ENCODE data around the gene AMOTL1. TPM values are rescaled to one million over a fixed set of nuclear protein-coding genes. Genes with fewer than 3 reads are reported as not detected.
A peak's percentile ranks its signal among the peaks of the same experiment; 100 is the strongest.
"Not testable (repeated sequence)": the region's sequence is repeated elsewhere in the genome, so short reads cannot be mapped to it uniquely, and the experiment has no call there.

AMOTL1 gene
- total RNA-seq, 2 donors from 2014 or later, result 0.06 to 0.34 TPM

DNA sequence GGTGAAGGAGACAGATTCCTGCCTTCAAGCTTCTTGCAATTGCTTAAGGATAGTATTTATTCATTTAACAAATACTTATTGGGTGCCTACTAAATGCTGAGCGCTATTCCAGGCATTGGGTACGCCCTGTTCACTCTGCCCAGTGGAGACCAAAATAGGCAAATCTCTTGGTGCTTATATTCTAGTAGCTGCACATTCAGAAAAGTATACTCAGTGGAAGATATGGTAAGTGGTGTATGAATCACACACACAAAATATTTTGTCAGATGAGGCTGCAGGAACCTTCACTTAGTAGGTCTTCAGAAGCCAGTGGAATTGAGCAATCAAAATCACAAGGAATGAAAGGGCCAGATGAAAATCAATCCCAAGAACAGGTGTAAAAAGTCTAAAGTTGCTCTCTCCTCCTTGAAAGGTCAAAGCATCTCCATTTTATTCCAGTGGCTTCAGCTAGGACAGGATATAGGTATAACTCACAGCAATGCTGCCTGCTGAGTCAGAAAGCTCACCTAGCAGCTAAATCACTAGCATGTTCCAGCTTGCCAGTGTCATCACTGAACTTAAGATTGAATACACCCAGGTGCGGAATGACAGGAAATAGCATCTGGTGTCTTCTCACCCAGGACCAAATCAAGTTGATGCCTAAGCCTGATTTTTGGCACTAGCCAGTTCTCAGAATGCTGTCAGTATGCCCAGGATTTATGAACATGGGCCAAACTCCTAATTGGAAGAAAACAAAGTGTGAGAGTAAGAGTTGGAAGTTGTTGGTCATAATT is 83.9 kb downstream of the AMOTL1 start:
- Mint-ChIP-seq H3K4me1 (no peaks in the 10 kb centered on the region), H3K36me3 (ENCODE audit: low read depth) (no peaks in the 10 kb centered on the region), H3K4me3 (no peak overlapping the region), H3K27me3 (peaks cover 12% of the 10 kb centered on the region), H3K27ac (no peak overlapping the region), H3K9me3 (no peaks in the 10 kb centered on the region)
- no peak for ATAC-seq (replicated peaks)

DNA sequence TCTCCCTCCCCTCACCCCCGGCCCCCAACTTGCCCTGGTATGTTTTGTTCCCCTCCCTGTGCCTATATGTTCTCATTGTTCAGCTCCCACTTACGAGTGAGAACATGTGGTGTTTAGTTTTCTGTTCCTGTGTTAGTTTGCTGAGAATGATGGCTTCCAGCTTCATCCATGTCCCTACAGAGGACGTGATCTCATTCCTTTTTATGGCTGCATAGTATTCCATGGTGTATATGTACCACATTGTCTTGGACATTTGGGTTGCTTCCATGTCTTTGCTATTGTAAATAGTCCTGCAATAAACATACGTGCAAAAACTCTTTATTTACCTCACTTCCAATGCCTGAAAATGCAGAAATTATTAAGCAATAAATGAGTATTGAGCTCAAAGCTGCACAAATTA is 85.1 kb downstream of the AMOTL1 start:
- not testable (repeated sequence) for H3K36me3 Mint-ChIP-seq (ENCODE audit: low read depth); ATAC-seq (replicated peaks); H3K4me3 Mint-ChIP-seq; H3K27ac Mint-ChIP-seq; H3K9me3 Mint-ChIP-seq; H3K4me1 Mint-ChIP-seq
- peaks cover 16% of the 10 kb centered on the region for H3K27me3 Mint-ChIP-seq

DNA sequence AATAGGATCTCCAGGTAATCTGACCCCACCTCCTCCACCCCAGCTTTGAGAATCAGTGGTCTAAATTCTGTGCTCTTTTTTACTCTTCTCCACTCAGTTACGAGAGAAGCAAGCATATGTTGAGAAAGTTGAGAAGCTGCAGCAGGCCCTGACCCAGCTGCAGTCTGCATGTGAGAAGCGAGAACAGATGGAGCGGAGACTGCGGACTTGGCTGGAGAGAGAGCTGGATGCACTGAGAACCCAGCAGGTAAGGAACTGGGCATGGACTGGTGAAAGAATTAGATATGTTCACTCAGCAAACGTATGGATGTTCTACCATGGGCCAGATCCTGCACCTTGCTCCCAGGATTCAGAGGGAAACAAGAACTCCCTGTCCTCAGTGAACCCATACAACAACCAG is 85.7 kb downstream of the AMOTL1 start:
- no peaks in the 10 kb centered on the region for H3K4me1 Mint-ChIP-seq

DNA sequence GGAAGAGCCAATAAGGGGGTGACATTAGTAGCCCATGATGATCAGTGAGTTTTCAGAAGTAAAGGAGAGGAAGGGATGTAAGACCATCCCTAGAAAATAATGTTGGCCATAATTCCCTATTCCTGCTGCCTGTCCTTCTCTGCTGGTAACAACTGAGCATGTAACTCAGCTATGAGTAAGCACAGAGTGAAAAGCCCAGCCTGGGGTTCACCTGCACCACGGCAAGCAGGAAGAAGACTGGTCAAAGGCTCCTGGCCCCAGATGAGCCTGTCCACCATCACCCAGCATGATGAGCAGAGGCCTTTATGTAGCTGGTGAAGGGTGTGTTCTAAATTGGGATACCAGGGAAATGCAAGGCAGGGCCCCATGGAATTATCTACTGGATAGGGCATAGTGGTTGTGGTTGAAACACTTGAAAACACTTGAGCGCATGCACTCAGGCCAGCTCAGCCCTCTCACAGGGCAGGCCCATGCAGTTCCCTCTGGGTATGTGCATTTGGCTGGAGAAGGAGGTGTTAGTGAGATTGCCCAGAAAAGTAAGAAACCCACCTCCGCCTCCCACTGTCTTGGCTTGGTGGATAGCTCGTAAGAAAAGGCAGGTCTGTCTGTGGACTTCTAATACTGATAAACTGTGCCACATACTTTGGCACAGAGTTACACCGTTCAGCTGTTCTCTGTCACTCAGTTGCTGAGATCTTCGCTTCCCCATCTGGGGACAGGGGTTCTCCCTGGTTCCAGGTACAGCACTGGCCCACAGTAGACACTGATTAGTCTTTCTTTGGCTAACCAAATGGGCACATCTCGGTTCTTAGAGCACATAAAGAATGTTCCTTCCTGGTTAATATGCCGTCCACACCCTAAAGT is 86.8 kb downstream of the AMOTL1 start:
- ATAC-seq (replicated peaks), result no peak
- peaks cover 13% of the 10 kb centered on the region for H3K27me3 Mint-ChIP-seq
- H3K4me3 Mint-ChIP-seq, result no peak overlapping the region
- no peaks in the 10 kb centered on the region for H3K9me3 Mint-ChIP-seq
- H3K36me3 Mint-ChIP-seq (ENCODE audit: low read depth), result no peaks in the 10 kb centered on the region
- H3K4me1 Mint-ChIP-seq, result no peaks in the 10 kb centered on the region
- H3K27ac Mint-ChIP-seq, result no peak overlapping the region

More for the DNA sequence above, 85.7 kb downstream of the AMOTL1 start:
- ATAC-seq (replicated peaks), result no peak
- Mint-ChIP-seq H3K4me3 (no peak overlapping the region), H3K9me3 (no peaks in the 10 kb centered on the region), H3K27me3 (peaks cover 16% of the 10 kb centered on the region), H3K27ac (no peak overlapping the region), H3K36me3 (ENCODE audit: low read depth) (no peaks in the 10 kb centered on the region)

DNA sequence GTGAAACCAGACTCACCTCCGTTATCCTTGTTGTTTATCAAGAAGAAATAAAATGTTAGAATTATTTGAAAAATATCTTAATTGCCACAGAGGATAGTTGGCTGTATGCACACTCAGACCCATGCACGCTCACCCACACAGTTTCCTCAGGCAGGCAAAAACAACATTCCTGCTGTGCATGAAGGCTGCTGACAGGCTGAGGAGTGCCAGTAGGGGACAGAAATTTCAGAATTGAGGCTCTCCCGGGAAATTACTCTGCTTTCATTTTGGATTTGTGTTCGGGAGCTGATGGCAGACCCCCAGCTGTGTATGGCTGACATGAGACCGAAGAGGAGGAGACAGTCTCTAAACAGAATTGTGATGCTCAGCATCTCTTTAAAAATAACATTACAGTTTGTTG is 87.5 kb downstream of the AMOTL1 start:
- H3K27me3 Mint-ChIP-seq, result peaks cover 12% of the 10 kb centered on the region
- H3K27ac Mint-ChIP-seq, result no peak overlapping the region
- no peaks in the 10 kb centered on the region for H3K36me3 Mint-ChIP-seq (ENCODE audit: low read depth)
- ATAC-seq (replicated peaks), result no peak
- no peaks in the 10 kb centered on the region for H3K9me3 Mint-ChIP-seq
- H3K4me1 Mint-ChIP-seq, result no peaks in the 10 kb centered on the region
- H3K4me3 Mint-ChIP-seq, result no peak overlapping the region

DNA sequence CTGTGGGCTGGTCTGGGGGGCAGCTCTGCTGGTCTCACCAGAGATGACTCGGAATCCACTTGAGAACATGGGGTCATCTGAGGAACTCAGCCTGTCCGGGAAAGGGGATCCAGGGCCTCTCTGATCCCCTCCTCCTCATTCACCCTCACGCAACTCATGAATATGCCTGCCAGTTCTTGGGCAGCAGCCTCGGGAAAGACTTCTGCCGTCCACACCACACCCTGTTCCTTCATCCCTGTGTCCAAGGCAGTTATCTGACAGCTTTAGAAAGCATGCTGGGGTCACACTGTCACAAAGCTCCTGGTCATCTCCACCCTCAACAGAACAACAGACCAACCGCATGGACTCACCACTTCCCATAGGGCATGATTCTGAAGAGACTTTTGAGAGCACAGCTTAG is 88.3 kb downstream of the AMOTL1 start:
- peaks cover 12% of the 10 kb centered on the region for H3K27me3 Mint-ChIP-seq
- no peak for ATAC-seq (replicated peaks)
- H3K4me1 Mint-ChIP-seq, result no peaks in the 10 kb centered on the region
- no peak overlapping the region for H3K4me3 Mint-ChIP-seq
- no peak overlapping the region for H3K27ac Mint-ChIP-seq
- H3K9me3 Mint-ChIP-seq, result no peaks in the 10 kb centered on the region
- H3K36me3 Mint-ChIP-seq (ENCODE audit: low read depth), result no peaks in the 10 kb centered on the region

DNA sequence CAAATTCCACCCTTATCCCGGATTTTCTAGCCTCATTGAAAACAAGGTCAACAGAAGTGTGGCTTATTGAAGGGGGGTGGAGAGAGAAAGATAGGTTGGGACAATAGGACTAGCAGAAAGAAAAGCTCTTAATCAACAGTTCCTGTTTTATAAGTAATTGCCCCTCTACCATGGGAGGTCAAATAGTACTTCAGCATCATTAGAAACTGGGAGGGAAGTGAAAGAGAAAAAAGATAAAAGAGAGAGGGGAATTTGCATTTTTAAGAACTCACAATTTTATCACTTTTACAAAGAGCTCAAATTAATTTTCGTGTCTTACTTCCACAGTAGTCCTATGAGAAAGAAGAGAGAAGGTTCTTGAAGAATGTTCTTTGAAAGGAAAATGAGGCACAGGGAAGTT is 89.2 kb downstream of the AMOTL1 start:
- Mint-ChIP-seq H3K9me3 (no peaks in the 10 kb centered on the region), H3K27ac (no peak overlapping the region), H3K27me3 (peaks cover 12% of the 10 kb centered on the region), H3K4me1 (no peaks in the 10 kb centered on the region), H3K4me3 (no peak overlapping the region), H3K36me3 (ENCODE audit: low read depth) (no peaks in the 10 kb centered on the region)
- ATAC-seq (replicated peaks), result no peak

DNA sequence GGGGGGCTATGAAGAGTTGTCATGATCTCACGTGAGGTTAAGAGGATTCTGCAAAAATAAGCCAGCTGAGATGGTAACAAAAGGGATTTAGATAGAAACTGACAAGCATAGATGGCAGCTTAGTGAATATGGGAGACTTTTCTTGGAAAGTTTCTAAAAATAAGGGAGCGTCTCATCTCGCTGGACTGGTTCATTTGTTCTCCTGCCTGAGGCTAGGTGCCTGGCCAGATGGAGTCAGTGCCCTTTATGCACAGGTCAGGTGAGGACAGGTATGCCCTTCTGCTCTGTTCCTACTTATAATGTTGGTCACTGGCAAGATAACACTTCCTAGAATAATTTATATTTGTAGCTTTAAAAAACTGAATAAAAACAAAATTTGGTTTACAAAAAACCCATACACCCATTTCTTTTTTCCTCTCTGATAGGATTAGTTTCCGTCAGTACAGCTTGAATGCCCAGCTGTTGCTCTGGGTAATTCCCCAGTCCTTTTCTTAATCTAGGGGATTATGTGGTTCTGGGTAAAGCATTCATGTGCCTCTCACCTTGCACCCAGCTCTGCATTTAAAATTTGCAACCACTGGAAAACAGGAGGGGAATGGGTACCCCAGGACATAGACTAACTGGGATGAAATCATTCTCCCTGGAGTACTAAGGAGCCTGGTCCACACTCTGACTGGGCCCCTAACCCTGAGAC is 90.0 kb downstream of the AMOTL1 start:
- Mint-ChIP-seq H3K36me3 (ENCODE audit: low read depth) (no peaks in the 10 kb centered on the region), H3K27ac (no peak overlapping the region), H3K4me3 (no peak overlapping the region), H3K9me3 (no peaks in the 10 kb centered on the region), H3K4me1 (no peaks in the 10 kb centered on the region), H3K27me3 (peaks cover 12% of the 10 kb centered on the region)
- ATAC-seq (replicated peaks), result no peak

DNA sequence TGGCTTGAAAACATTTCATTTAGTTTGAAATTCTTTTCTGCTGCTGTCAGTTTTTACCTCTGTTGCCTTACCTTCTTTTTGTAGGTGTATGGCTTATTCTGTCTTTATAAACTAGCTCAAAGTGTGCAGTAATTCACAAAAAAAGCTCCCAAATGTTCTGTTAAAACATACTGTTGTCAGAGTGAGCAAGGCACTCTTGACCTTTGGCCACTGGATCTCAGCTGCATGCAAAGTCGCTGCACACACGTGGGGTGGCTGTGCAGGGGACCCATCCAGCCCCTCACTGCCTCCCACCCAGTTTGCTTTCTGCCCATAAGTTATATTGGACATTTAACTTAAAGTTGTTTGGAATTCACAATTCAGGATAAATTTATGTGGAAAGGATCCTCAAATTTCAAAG is 92.2 kb downstream of the AMOTL1 start:
- H3K27ac Mint-ChIP-seq, result no peak overlapping the region
- no peaks in the 10 kb centered on the region for H3K4me1 Mint-ChIP-seq
- no peak overlapping the region for H3K4me3 Mint-ChIP-seq
- ATAC-seq (replicated peaks), result no peak
- no peaks in the 10 kb centered on the region for H3K36me3 Mint-ChIP-seq (ENCODE audit: low read depth)
- peaks cover 4% of the 10 kb centered on the region for H3K27me3 Mint-ChIP-seq
- H3K9me3 Mint-ChIP-seq, result no peaks in the 10 kb centered on the region

DNA sequence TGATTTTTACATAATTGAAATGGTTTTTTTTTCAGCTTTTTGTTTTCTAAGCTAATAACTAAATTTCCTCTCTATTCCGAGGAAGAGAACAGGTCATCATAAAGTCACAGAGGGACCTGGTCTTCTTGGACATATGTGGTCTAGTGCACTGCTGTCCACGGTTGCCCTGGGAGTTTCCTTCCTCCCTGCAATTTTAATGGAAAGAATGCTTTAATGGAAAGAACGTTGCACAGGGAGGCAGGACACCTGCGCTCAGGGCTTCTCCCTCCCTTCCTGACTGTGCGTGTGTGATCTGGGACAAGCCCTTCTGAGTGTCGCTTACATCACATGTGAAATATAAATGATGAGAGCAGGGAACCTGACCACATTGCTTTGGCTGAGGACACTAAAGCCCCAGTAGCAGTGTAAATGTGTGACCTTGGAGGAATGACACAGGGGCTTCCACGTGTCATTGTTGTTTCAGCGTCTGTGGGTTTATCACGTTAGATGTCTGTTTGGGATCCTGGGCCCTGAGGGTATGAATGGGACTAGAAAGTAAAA is 93.2 kb downstream of the AMOTL1 start:
- H3K27ac Mint-ChIP-seq, result no peak overlapping the region
- ATAC-seq (replicated peaks), result no peak
- peaks cover 7% of the 10 kb centered on the region for H3K27me3 Mint-ChIP-seq
- H3K36me3 Mint-ChIP-seq (ENCODE audit: low read depth), result no peaks in the 10 kb centered on the region
- H3K4me1 Mint-ChIP-seq, result no peaks in the 10 kb centered on the region
- no peak overlapping the region for H3K4me3 Mint-ChIP-seq
- H3K9me3 Mint-ChIP-seq, result no peaks in the 10 kb centered on the region

DNA sequence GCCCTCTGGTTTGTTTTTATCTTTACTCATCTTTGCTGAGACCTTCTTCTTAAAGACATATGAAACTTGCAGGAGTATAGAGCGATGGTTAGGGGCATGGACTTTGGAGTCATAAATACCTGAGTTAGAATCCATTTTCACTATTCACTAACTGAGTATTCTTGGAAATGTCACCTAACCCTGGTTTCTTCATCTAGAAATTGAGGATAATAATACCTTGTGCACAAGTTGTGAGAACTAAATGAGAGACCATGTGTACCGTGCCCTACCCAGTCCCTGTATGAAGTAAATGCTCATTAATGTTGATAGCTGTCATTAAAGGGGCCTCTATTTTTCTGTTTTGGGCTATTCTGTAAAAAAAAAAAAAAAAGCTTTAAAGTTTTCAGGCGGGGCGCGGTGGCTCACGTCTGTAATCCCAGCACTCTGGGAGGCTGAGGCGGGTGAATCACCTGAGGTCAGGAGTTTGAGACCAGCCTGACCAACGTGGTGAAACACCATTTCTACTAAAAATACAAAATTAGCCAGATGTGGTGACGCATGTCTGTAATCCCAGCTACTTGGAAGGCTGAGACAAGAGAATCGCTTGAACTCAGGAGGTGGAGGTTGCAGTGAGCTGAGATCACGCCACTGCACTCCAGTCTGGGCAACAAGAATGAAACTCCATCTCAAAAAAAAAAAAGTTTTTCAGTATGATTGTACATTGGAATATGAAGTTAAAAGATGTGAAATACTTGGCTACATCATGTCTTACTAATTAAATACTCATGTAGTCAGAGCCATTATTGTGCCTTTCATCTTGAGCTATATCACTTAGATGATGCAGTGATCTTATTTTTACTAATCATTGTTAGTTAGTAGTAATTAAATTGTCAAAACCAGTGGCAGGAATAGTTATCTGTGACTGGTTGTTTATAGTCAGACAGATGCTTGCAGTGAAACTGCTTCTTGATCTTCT is 95.0 kb downstream of the AMOTL1 start:
- H3K27me3 Mint-ChIP-seq, result peaks cover 6% of the 10 kb centered on the region
- no peak for ATAC-seq (replicated peaks)
- no peaks in the 10 kb centered on the region for H3K9me3 Mint-ChIP-seq

DNA sequence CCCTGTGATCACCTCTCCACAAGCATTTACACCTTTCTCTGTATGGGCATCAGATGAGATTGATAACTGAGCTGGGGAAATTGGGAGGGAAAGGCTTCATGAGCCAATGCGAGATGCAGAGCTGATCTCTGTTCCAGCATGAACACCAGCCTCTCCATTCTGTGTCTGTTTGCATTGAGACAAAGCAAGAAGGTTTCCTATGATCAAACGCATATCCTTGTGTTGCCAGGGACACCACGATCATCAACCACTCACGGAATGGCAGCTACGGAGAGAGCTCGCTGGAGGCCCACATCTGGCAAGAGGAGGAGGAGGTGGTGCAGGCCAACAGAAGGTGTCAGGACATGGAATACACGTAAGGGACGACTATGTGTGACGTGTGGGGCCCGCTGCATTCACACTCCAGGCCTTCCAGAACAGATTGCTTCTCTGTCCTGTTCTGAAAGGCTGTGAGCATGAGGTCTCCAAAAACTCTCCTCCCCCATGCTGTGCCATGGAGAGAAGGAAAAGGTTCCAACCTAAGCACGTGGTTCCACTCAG is 96.4 kb downstream of the AMOTL1 start:
- Mint-ChIP-seq H3K36me3 (ENCODE audit: low read depth) (no peaks in the 10 kb centered on the region), H3K27me3 (peaks cover 8% of the 10 kb centered on the region), H3K9me3 (no peaks in the 10 kb centered on the region), H3K27ac (no peak overlapping the region), H3K4me1 (no peaks in the 10 kb centered on the region), H3K4me3 (no peak overlapping the region)
- no peak for ATAC-seq (replicated peaks)

More for the DNA sequence above, 95.0 kb downstream of the AMOTL1 start:
- Mint-ChIP-seq H3K4me1 (no peaks in the 10 kb centered on the region), H3K36me3 (ENCODE audit: low read depth) (no peaks in the 10 kb centered on the region), H3K27ac (no peak overlapping the region), H3K4me3 (no peak overlapping the region)

DNA sequence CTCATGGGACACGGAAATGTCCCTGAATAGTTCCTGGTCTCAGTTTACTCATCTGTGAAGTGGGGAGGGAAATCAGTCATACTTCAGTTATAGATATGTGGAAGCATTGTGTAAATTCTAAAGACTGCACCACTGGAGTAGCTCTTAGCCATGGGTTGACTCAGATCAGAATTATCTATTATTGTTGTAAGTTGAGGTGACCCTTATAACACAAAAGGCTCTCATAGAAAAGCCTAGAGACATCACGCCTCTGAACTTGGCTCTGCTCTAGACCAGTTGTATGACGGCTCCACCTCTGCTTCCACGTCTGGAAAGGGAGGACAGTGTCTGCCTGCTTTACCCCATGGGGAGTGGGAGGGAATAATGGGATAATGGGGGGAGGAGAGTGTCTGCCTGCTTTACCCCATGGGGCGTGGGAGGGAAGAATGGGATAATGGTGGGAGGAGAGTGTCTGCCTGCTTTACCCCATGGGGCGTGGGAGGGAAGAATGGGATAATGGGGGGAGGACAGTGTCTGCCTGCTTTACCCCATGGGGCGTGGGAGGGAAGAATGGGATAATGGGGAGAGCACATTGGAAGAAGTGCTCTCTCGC is 98.2 kb downstream of the AMOTL1 start:
- no peaks in the 10 kb centered on the region for H3K36me3 Mint-ChIP-seq (ENCODE audit: low read depth)
- peak; percentile 32 for ATAC-seq (replicated peaks)
- H3K4me1 Mint-ChIP-seq, result no peaks in the 10 kb centered on the region
- H3K27me3 Mint-ChIP-seq, result peaks cover 9% of the 10 kb centered on the region
- no peaks in the 10 kb centered on the region for H3K9me3 Mint-ChIP-seq
- peak overlapping the region; percentile 36 for H3K27ac Mint-ChIP-seq
- no peak overlapping the region for H3K4me3 Mint-ChIP-seq

Data from activated T-helper 17 cell treated with anti-CD3 and anti-CD28 coated beads, Interleukin-2, amount 50 U/mL, for 72 hours (primary cell).